Measurements from ENCODE around the gene PNO1.

GRCh38 chr2:68178432-68178831 lies 20.7 kb downstream of the PNO1 start:
- no peak for TF ChIP-seq CTCF (IDR thresholded peaks at IDR 0.05)
- no peak for TF ChIP-seq ZFX (IDR thresholded peaks at IDR 0.05; ENCODE audit: borderline replicate concordance)
